ENCODE measurements around the gene TAOK1.

TAOK1 gene

DNA sequence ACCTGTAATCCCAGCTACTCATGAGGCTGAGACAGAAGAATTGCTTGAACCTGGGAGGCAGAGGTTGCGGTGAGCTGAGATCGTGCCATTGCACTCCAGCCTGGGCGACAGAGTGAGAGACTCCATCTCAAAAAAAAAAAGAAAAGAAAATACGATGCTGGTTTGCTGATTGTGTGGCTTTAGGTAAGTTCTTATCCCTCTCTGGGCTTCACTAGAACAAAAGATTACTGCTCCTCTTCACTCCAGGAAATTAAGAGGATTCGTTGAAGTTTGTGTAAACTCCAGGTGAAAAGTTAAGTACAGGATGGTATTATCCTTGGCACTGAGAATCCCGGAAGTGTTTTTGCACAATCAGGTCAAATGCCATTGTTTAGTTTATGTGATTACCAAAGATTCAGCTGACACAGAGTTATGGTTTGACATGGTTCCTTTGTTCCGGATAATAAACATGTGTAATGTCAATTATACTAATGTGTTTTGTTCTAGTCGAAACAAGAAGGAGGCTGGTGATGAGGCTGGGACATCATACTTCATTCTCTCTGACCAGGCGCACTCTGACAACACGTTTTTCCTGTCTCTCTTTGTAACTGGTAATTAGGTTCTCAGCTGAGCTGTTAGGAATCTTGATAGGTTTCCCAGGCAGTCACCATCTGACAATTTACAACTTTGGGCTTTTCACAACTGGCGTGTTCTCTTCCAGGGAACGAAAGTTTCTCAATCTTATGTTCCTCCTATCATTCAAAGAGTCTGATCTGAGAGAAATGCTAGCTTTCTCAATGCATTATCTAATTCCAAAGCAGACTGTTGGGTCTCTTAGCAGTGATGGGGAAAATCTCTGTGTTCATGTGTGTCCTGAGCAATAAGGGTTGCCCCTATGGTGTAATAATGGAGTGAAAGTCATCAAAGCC is 10.8 kb upstream of the TAOK1 start:
- no peak for DNase-seq

DNA sequence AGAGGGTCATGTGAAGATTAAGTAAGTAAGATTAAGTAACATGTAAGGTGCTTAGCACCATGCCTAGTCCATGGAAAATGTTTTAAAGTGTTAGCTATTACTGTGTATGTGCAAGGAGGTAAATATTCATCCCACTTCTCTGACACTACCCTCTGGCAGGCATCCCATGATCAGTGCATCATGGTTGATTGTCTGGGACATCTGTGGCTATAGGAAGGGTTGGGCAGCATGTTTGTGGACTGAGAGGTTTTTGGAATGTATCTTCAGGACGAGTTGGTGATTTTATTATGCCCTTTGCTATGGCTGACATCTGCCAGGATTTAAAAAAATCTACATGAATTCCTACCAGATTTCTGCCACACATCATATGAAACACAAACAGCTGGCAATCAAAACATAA is 6.5 kb upstream of the TAOK1 start:
- no peak for DNase-seq

DNA sequence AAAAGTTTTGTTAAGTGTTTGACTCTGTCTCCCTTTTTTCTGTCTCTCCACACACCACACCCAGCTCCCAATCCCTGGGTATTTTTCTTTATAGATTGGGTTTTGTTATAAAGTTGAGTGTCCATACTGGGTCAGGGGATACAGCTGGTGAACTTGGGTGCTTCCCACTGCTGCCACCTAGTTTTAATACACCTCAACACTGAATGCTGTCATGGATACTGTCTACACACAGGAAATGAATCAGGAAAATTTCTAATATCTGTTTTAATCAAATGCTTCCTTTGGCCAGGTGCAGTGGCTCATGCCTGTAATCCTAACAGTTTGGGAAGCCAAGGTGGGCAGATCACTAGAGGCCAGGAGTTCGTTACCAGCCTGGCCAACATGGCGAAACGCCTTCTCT is 5.3 kb upstream of the TAOK1 start:
- no peak for DNase-seq

DNA sequence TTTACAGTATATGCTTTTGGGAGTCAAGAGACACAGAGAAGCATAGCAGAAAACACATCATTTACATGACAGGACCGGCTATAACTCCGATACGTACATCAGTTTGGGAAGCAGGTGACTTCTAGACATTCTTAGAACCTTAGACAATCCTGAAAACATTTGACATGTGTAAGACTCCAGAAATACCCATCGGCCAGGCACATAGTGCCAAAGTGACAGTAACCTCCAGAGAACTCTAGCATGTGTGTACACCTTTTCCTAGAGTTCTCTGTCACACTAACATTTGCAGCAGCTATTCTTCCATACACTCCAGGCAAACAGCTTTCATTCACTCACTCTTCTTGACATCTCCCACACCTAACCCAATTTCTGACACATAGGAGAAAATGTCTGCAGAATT is 3.4 kb upstream of the TAOK1 start:
- DNase-seq, result no peak

DNA sequence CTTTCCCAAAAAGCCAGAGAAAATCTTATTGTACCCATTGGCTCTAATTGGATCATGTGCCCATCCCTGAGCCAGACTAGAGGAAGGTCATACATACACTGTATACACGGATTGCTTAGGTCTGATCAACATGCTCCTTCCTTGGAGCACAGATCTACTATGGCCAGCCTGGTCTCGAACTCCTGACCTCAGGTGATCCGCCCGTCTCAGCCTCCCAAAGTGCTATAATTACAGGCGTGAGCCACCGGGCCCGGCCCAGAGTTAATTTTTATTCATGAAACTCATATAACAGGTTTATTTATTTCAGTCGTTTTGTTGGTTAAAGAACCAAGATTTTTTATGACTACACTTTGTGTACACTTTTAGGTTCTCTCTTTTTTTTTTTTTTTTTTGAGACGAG is 1.2 kb upstream of the TAOK1 start:
- DNase-seq, result no peak

DNA sequence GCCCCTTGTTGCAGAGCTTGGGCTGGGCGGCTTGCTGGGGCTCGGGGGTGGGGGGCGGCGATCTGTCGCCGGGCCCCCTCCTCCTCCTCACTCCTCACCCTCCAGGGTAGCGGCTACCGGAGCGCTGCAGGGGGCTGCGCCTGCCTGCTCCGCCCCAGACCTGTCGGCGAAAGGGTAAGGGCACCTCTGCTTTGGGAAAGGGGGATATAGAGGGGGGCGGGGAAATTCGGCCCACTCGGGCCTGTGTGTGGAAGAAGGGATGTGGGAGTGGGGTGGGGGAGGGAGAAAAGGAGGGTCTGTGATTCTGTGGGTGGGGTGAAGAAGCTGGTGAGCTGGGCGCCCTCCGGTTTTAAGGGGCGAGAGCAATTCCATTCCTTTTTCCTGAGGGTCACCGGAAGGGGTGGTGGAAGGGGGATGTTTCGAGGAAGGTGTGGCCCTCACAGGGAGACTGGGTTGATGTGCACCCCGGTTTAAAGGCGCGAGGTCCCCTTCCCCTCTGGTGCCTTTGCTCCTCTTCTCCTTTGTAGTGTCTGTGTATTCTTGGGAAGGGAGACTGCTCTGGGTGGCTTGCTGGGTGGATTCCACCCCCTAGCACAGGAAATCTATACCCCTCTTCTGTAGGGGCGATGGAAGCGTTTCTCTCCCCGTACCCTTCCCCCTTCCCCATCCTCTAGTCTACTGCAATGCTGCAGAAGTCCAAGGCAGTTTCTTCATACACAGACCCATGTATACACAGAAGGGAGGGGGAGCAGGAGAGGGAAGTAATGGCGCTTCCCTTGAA is 878 bp downstream of the TAOK1 start:
- peak; percentile 56 for DNase-seq

DNA sequence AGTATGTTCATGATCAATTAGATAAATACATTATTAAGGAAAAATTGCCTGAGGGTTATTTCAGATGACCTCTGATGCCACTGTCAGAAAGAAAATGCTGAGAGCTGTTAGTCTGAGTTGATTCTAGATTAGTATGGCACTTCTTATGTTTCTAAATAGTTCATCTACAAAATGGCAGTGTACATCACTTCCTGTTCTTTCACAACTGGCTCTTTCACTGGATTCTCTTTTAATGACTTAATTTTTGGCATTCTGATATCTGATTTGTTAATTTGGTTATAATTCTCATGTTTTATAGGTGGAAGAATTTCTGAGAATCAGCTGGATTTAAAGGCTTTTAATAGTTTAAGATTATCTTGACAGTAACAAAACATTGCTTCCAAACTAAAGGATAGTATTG is 3.3 kb downstream of the TAOK1 start:
- DNase-seq, result no peak

DNA sequence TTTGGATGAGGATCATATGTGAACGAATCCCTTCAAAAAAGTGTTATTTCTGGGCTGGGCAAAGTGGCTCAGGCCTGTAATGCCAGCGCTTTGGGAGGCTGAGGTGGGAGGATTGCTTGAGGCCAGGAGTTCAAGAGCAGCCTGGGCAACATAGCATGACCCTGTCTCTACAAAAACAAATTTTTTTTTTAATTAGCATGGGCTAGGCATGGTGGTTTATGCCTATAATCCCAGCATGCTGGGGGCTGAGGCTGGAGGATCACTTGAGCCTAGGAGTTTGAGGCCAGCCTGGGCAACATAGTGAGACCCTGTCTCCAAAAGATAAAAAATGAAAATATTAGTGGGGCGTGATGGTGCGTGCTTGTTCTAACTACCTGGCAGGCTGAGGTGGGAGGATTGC is 4.6 kb downstream of the TAOK1 start:
- no peak for DNase-seq

DNA sequence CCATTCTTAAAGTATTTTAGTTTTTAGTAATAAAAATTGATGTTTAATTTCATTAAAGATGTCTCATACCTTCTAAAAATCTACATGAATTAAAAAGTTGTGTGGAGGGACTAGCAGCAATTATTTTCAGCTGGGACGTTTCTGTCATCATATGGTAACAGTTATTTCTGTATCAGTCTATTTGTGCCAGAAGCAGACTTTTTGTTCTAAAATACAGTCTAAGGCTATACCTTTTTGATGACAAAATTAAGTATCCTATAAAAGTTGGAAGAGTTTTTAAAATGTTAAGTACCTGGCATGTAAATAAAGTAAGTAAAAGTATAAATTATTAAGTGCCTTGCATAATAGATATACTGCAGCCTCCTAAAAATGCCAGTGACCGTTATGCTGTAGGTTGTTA is 5.9 kb downstream of the TAOK1 start:
- no peak for DNase-seq

DNA sequence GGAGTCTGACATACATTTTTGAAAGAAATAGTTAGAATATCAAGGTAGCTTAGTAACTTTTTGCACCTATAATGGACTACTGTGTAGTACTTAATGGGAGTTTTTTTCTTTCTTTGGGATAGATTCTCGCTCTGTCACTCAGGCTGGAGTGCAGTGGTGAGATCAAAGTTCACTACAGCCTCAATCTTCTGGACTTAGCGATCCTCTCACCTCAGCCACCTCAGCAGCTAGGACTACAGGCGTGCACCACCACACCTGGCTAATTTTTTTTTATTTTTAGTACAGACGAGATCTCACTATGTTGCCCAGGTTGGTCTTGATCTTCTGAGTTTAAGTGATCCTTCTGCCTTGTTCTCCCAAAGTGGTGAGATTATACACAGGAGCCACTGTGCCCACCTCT is 9.5 kb downstream of the TAOK1 start:
- no peak for DNase-seq

DNA sequence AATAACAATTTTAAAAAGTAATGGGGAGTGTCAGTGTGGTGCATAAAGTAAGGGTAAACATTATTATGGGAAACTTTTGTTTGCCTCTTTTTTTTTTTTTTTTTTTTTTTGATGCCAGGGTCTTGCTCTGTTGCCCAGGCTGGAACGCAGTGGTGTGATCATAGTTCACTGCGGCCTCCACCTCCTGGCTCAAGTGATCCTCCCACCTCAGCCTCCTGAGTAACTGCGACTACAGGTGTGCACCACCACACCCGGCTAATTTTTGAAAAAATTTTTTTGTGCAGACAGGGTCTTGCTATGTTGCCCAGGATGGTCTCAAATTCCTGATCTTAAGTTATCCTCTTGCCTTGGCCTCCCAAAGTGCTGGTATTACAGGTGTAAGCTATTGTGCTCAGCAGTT is 10.7 kb downstream of the TAOK1 start:
- DNase-seq, result no peak

DNA sequence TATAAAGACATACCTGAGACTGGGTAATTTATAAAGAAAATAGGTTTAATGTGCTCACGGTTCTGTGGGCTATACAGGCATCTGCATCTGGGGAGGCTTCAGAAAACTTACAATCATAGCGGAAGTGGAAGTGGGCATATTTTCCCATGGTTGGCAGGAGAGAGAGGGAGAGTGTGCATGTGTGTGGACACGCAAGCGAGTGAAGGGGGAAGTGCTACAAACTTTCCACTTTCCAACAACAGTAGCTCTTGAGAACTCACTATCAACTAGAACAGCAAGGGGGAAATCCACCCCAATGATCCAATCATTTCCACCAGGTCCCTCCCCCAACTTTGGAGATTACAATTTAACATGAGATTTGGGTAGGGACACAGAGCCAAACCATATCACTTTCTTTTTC is 11.1 kb downstream of the TAOK1 start:
- DNase-seq, result no peak

DNA sequence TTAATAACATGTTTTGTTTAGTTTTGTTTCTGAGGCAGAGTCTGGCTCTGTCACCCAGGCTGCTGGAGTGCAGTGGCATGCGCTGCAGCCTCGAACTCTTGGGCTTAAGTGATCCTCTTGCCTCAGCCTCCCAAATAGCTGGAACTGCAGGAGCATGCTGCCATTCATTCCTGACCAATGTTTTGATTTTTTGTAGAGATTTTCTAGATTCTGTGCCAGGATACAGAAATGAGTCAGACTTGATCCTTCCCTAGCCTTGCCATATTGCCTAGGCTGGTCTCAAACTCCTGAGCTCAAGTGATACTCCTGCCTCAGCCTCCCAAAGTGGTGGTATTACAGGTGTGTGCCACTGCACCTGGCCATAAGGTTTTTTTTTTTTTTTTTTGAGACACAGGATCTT is 17.7 kb downstream of the TAOK1 start:
- no peak for DNase-seq

DNA sequence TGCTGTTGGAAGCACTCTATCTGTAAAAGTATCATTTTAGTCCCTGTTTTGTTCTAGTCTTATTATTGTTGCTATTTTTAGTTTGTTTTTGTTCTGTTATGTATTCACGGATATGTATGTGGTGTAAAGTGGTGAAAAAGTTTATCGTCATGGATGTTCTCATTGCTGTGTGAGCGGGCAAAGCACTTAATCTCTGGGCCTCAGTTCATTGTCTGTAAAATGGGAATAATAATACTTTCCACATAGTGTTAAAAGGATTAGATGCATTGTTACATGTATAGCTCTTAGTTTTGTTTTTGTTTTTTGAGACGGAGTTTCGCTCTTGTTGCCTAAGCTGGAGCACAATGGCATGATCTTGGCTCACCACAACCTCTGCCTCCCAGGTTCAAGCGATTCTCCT is 19.8 kb downstream of the TAOK1 start:
- no peak for DNase-seq

DNA sequence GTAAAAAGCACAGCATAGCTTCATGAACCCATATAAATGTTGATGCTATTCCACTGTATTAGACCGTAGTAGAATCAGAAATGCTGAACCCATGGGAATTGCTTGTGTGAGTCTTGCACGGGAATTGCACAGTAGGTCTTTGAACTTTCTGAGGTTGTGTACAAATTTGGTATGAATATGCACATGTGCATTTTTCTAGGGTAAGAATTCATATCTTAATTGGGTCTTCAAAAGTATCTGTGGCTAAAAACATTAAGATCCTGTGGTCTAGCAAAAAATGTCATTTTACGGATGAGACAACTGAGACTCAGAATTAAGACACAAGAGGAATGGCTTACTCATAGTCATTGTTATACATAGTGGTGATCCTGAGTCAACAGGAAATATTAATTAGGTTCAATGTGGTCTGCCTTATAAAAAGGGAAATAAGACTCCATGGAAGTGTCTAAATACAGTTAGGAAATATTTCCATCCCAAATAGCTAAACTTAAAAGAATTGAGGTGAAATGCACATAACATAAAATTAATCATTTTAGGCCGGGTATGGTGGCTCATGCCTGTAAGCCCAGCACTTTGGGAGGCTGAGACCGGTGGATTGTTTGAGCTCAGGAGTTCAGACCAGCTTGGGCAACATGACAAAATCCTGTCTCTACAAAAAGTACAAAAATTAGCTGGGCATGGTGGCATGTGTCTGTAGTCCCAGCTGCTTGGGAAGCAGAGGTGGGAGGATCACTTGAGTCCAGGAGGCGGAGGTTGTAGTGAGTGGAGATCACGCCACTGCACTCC is 22.8 kb downstream of the TAOK1 start:
- no peak for DNase-seq

DNA sequence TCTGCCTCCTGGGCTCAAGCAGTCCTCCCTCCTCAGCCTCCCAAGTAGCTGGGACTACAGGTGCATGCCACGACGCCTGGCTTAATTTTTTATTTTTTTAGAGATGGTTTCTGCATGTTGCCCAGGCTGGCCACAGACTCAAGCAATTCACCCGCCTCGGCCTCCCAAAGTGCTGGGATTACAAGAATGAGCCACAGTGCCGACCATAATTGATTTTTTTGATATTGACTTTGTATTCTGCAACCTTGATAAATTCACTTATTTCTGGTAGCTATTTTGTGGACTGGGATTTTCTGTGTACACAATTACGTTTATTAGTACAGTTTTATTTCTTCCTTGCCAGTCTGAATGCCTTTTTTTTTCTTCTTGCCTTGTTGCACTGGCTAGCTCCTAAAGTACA is 30.0 kb downstream of the TAOK1 start:
- DNase-seq, result no peak

DNA sequence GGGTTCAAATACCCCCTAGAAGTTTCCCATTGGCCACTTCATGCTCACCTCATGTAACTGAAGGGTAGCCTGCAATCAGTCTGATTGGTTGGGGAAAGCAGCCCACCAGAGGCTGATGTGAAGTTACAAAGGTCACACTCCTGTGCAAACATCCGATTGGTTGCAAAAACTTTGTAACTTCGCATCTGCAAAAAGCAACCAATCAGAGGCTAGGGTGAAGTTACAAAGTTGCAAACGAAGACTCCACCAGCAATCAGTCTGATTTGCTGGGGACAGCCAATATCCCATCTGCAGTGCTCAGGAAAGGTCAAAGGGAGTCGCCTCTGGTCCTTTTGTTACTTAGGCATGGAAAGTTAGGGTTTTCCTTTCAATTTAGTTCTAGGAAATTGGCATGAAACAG is 40.1 kb downstream of the TAOK1 start:
- DNase-seq, result no peak

DNA sequence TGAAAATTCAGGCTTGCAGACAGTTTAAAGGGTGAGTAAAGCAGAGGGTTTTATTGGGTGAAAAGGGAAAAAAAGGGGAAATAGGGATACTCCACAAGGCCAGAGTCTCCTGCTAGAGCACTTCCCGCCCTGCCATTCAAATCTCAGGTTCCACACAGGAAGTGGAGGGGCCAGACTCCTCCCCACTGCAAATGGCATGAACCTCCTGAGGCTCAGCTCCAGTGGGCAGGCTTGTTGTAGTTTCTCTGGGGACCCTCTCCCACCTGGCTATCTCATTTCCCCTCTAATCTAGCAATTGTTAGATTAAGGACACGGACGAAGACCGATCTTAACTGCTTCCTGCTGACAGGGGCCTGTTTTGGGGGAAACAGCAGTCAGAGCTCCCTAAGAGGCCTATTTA is 43.4 kb downstream of the TAOK1 start:
- no peak for DNase-seq

DNA sequence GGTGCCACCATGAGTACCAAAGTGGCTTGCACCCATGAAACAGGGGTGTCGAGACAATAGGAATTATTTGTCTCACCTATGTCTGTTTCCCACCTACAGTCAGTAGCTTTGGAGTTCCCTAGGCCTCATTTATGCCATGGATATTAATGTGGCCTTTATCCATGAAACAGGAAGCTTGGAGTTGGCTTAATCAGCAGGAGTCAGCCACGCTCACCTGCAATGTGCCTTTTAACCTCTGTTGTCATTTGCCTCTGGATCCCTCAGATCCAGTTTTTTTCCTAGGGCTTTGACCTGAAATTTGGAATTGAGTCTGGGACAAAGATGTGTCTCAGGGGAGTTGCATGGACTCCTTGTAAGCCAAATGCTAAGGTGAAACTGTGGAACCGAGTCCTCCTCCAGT is 44.4 kb downstream of the TAOK1 start:
- no peak for DNase-seq

DNA sequence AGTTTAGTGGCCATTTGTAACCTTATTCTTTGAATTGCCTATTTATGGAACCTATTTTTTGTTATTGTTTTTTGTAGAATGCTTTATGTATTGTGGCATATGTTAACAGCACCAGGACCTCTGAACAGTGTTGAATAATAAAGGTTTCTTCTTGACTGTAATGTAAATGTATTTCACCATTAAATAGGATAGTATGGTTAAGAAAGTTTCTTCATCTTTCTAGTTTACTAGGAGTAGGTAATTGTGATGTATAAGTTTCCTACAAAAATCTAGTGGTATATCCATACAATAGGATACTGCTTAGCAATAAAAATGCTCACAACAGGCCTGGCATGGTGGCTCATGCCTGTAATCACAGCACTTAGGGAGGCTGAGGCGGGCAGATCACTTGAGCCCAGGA is 52.3 kb downstream of the TAOK1 start:
- DNase-seq, result no peak

DNA sequence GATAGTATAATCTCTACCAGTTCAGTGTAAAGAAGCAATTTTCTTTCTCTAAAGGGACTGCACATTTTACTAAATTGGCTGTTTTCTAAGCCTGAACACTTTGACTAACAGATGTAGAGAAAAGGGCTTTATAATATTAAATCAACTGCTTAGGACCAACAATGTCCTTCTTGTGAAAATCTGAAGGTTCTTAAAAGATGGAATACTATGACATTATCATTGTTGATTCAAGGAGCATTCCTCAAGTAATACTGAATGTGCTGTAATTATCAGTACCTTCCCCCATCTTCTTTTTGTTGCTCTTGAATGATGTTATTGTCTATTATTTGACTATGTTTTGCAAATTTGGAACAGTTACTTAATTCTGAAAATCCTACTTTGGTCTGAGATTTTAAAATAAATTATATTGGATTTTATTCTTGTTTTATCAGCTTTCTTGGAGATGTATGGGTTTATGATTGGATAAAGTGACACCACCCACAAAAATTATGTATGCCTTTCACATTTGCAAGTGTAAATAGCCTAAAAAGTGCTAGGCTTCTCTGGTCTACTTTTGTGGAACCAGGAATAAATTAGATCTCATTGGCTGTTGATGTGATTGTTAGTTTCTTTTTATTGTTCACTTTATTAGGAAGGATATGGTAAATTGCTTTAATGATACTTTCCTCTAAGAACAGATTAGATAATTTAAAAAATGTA is 53.0 kb downstream of the TAOK1 start:
- no peak for DNase-seq

DNA sequence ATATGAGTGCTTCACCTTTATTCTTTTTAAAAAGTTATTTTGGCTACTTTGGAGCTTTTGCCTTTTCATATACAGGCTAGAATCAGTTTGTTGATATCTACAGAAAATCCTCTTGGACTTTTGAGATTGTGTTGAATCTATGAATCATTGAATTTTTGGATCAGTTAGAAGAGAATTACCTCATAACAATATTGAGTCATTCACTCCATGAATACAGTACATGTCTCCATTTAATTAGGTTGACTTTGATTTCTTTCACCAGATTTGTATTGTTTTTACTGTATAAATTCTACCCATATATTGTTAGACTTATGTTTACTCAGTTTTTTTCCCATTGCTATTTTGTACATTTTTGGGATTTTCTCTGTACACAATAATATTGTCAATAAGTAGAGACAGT is 54.4 kb downstream of the TAOK1 start:
- no peak for DNase-seq

DNA sequence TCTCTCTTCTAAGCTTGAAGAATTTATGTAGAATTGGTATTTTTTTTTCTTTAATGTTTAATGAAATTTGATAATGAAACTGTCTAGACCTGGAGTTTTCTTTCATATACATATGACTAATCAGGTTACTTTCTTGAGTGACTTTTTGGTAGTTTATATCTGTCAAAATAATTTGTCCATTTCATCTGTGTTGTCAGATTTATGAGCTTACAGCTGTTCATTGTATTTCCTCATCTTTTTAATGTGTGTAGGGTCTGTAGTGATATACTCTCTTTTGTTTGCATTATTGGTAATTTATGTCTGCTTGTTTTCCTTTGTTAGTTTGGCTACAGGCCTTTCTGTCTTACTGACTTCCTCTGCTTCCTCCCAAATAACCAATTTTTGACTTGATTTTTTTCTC is 55.7 kb downstream of the TAOK1 start:
- no peak for DNase-seq
